Measurements from ENCODE around the gene ABTB2.

GRCh38 chr11:34134765-34135164 lies 223.0 kb downstream of the ABTB2 start:
- TF ChIP-seq, protein P1, sequence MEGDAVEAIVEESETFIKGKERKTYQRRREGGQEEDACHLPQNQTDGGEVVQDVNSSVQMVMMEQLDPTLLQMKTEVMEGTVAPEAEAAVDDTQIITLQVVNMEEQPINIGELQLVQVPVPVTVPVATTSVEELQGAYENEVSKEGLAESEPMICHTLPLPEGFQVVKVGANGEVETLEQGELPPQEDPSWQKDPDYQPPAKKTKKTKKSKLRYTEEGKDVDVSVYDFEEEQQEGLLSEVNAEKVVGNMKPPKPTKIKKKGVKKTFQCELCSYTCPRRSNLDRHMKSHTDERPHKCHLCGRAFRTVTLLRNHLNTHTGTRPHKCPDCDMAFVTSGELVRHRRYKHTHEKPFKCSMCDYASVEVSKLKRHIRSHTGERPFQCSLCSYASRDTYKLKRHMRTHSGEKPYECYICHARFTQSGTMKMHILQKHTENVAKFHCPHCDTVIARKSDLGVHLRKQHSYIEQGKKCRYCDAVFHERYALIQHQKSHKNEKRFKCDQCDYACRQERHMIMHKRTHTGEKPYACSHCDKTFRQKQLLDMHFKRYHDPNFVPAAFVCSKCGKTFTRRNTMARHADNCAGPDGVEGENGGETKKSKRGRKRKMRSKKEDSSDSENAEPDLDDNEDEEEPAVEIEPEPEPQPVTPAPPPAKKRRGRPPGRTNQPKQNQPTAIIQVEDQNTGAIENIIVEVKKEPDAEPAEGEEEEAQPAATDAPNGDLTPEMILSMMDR (conservative IDR thresholded peaks at IDR 0.05; ENCODE audit: low read depth, low read length), result no peak
- TF ChIP-seq EZH2 (IDR thresholded peaks at IDR 0.05; ENCODE audit: borderline replicate concordance, low read depth, low read length, poor library complexity, severe bottlenecking), result no peak

Data from A673 (cell line).